ENCODE results near the gene IL16. TPM values are rescaled to one million over a fixed set of nuclear protein-coding genes. Genes with fewer than 3 reads are reported as not detected.

IL16 gene
- total and polyA plus RNA-seq, 5 donors, result 3.1 to 5.1 (median 4.7) TPM

- Histone ChIP-seq H3K27ac (ENCODE audit: low read length) (no peak overlapping the region), H3K9me3 (ENCODE audit: control insufficient read depth, low read length) (no peaks in the 10 kb centered on the region), H3K27me3 (ENCODE audit: control insufficient read depth, insufficient read depth) (no peaks in the 10 kb centered on the region), H3K4me1 (ENCODE audit: control insufficient read depth, insufficient read depth, low read length) (peaks cover 2% of the 10 kb centered on the region), H3K4me3 (ENCODE audit: low read length) (no peak overlapping the region)
- WGBS, result 90% methylated on average over 5 of the region's 5 CpGs
- intact Hi-C loops (cut with DNase I), result loop anchor here in 1 of 4 donors (10.0 kb wide), 1 partner anchor 102 kb away; no protein-coding TSS in a partner anchor
- DNase-seq (no peak), ATAC-seq (no peak)
Observed at GRCh38 chr15:81282911-81283310, 86.2 kb downstream of the IL16 start.

- Histone ChIP-seq H3K4me1 (ENCODE audit: control insufficient read depth, insufficient read depth, low read length) (peaks cover 2% of the 10 kb centered on the region), H3K9me3 (ENCODE audit: control insufficient read depth, low read length) (no peaks in the 10 kb centered on the region), H3K27ac (ENCODE audit: low read length) (no peak overlapping the region), H3K4me3 (ENCODE audit: low read length) (no peak overlapping the region), H3K27me3 (ENCODE audit: control insufficient read depth, insufficient read depth) (no peaks in the 10 kb centered on the region)
- 63% methylated on average over 5 of the region's 5 CpGs for WGBS
- ATAC-seq (no peak), DNase-seq (no peak)
- intact Hi-C loops (cut with DNase I), result loop anchor here in 1 of 4 donors (10.0 kb wide), 1 partner anchor 100 kb away; no protein-coding TSS in a partner anchor
Observed at GRCh38 chr15:81284256-81285031, 87.8 kb downstream of the IL16 start.

- 96% methylated on average over 6 of the region's 6 CpGs for WGBS
- no peak for DNase-seq
- no peaks in the 10 kb centered on the region for H3K9me3 ChIP-seq (ENCODE audit: control insufficient read depth, low read length)
- H3K4me3 ChIP-seq (ENCODE audit: low read length), result no peak overlapping the region
- ATAC-seq, result no peak
- intact Hi-C loops (cut with DNase I), result loop anchor here in 1 of 4 donors (10.0 kb wide), 1 partner anchor 99 kb away; no protein-coding TSS in a partner anchor
- H3K4me1 ChIP-seq (ENCODE audit: control insufficient read depth, insufficient read depth, low read length), result peaks cover 2% of the 10 kb centered on the region
- H3K27me3 ChIP-seq (ENCODE audit: control insufficient read depth, insufficient read depth), result no peaks in the 10 kb centered on the region
- H3K27ac ChIP-seq (ENCODE audit: low read length), result no peak overlapping the region
Observed at GRCh38 chr15:81285461-81285860, 88.8 kb downstream of the IL16 start.

- Histone ChIP-seq H3K9me3 (ENCODE audit: control insufficient read depth, low read length) (no peaks in the 10 kb centered on the region), H3K27ac (ENCODE audit: low read length) (no peak overlapping the region), H3K27me3 (ENCODE audit: control insufficient read depth, insufficient read depth) (no peaks in the 10 kb centered on the region), H3K4me3 (ENCODE audit: low read length) (no peak overlapping the region), H3K4me1 (ENCODE audit: control insufficient read depth, insufficient read depth, low read length) (peaks cover 2% of the 10 kb centered on the region)
- ATAC-seq, result no peak
- WGBS, result 76% methylated on average over 2 of the region's 2 CpGs
- DNase-seq, result no peak
- intact Hi-C loops (cut with DNase I), result loop anchor here in 1 of 4 donors (10.0 kb wide), 1 partner anchor 98 kb away; no protein-coding TSS in a partner anchor
Observed at GRCh38 chr15:81286621-81287121, 90.0 kb downstream of the IL16 start.

GRCh38 chr15:81288040-81288439, 91.4 kb downstream of the IL16 start:
- H3K4me3 ChIP-seq (ENCODE audit: low read length), result no peak overlapping the region
- H3K9me3 ChIP-seq (ENCODE audit: control insufficient read depth, low read length), result no peaks in the 10 kb centered on the region
- DNase-seq (no peak), ATAC-seq (no peak)
- intact Hi-C loops (cut with DNase I), result loop anchor here in 1 of 4 donors (10.0 kb wide), 1 partner anchor 97 kb away; no protein-coding TSS in a partner anchor
- peaks cover 2% of the 10 kb centered on the region for H3K4me1 ChIP-seq (ENCODE audit: control insufficient read depth, insufficient read depth, low read length)
- no peak overlapping the region for H3K27ac ChIP-seq (ENCODE audit: low read length)
- 87% methylated on average over 3 of the region's 3 CpGs for WGBS
- H3K27me3 ChIP-seq (ENCODE audit: control insufficient read depth, insufficient read depth), result no peaks in the 10 kb centered on the region

- intact Hi-C loops (cut with DNase I), result loop anchor here in 1 of 4 donors (10.0 kb wide), 1 partner anchor 96 kb away; no protein-coding TSS in a partner anchor
- no peak for ATAC-seq
- no peaks in the 10 kb centered on the region for H3K9me3 ChIP-seq (ENCODE audit: control insufficient read depth, low read length)
- H3K4me3 ChIP-seq (ENCODE audit: low read length), result no peak overlapping the region
- no peak for DNase-seq
- 88% methylated on average over 8 of the region's 8 CpGs for WGBS
- no peaks in the 10 kb centered on the region for H3K27me3 ChIP-seq (ENCODE audit: control insufficient read depth, insufficient read depth)
- no peak overlapping the region for H3K27ac ChIP-seq (ENCODE audit: low read length)
- H3K4me1 ChIP-seq (ENCODE audit: control insufficient read depth, insufficient read depth, low read length), result peaks cover 2% of the 10 kb centered on the region
Observed at GRCh38 chr15:81288616-81289015, 91.9 kb downstream of the IL16 start.

- DNase-seq (no peak), ATAC-seq (no peak)
- 72% methylated on average over 4 of the region's 4 CpGs for WGBS
- H3K27me3 ChIP-seq (ENCODE audit: control insufficient read depth, insufficient read depth), result no peaks in the 10 kb centered on the region
- H3K27ac ChIP-seq (ENCODE audit: low read length), result no peak overlapping the region
- H3K9me3 ChIP-seq (ENCODE audit: control insufficient read depth, low read length), result no peaks in the 10 kb centered on the region
- intact Hi-C loops (cut with DNase I), result loop anchor here in 1 of 4 donors (10.0 kb wide), 1 partner anchor 95 kb away; no protein-coding TSS in a partner anchor
- H3K4me3 ChIP-seq (ENCODE audit: low read length), result no peak overlapping the region
- H3K4me1 ChIP-seq (ENCODE audit: control insufficient read depth, insufficient read depth, low read length), result no peaks in the 10 kb centered on the region
Observed at GRCh38 chr15:81289910-81290309, 93.2 kb downstream of the IL16 start.

- H3K4me1 ChIP-seq (ENCODE audit: control insufficient read depth, insufficient read depth, low read length), result peaks cover 9% of the 10 kb centered on the region
- no peaks in the 10 kb centered on the region for H3K27me3 ChIP-seq (ENCODE audit: control insufficient read depth, insufficient read depth)
- no peak for DNase-seq
- no peak overlapping the region for H3K27ac ChIP-seq (ENCODE audit: low read length)
- no peak for ATAC-seq
- WGBS, result 76% methylated on average over 5 of the region's 5 CpGs
- no peaks in the 10 kb centered on the region for H3K9me3 ChIP-seq (ENCODE audit: control insufficient read depth, low read length)
- no peak overlapping the region for H3K4me3 ChIP-seq (ENCODE audit: low read length)
- intact Hi-C loops (cut with DNase I), result no loop called here
Observed at GRCh38 chr15:81291916-81292522, 95.3 kb downstream of the IL16 start.

GRCh38 chr15:81292523-81293001, 95.9 kb downstream of the IL16 start:
- ATAC-seq, result peak in 1 of 2 donors; percentile 22
- H3K4me3 ChIP-seq (ENCODE audit: low read length), result no peak overlapping the region
- H3K9me3 ChIP-seq (ENCODE audit: control insufficient read depth, low read length), result no peaks in the 10 kb centered on the region
- DNase-seq, result no peak
- H3K4me1 ChIP-seq (ENCODE audit: control insufficient read depth, insufficient read depth, low read length), result peaks cover 12% of the 10 kb centered on the region
- no peak overlapping the region for H3K27ac ChIP-seq (ENCODE audit: low read length)
- intact Hi-C loops (cut with DNase I), result no loop called here
- no peaks in the 10 kb centered on the region for H3K27me3 ChIP-seq (ENCODE audit: control insufficient read depth, insufficient read depth)
- 79% methylated on average over 12 of the region's 12 CpGs for WGBS

- 62% methylated on average over 9 of the region's 9 CpGs for WGBS
- ATAC-seq (no peak), DNase-seq (no peak)
- Histone ChIP-seq H3K4me1 (ENCODE audit: control insufficient read depth, insufficient read depth, low read length) (peaks cover 12% of the 10 kb centered on the region), H3K27me3 (ENCODE audit: control insufficient read depth, insufficient read depth) (no peaks in the 10 kb centered on the region), H3K9me3 (ENCODE audit: control insufficient read depth, low read length) (no peaks in the 10 kb centered on the region), H3K27ac (ENCODE audit: low read length) (no peak overlapping the region), H3K4me3 (ENCODE audit: low read length) (no peak overlapping the region)
- intact Hi-C loops (cut with DNase I), result no loop called here
Observed at GRCh38 chr15:81293728-81294515, 97.2 kb downstream of the IL16 start.
